OCI-LY3 (cell line): ENCODE data around the gene YPEL3.
"Not testable (repeated sequence)": the region's sequence is repeated elsewhere in the genome, so short reads cannot be mapped to it uniquely, and the experiment has no call there.

Experiments
- H2AFZ ChIP-seq: fragments of 200-600, 300-600 bp; shearing (Covaris generic); 2 replicates; pipeline ENCODE4 v1.6.0; 2014; ENCODE audit warnings: antibody characterized with exemption, low read depth, low read length
- H3K27ac ChIP-seq: fragments of 200-600, 300-600 bp; sonication (generic); 2 replicates; pipeline ENCODE4 v1.5.1; 2014; ENCODE audit warnings: mild to moderate bottlenecking, low read length, moderate library complexity, mixed read lengths
- H3K27me3 ChIP-seq: fragments of 200-600, 300-600 bp; sonication (generic); 2 replicates; pipeline ENCODE4 v1.6.1; 2014; ENCODE audit warnings: low read depth, low read length, mixed read lengths
- H3K36me3 ChIP-seq: fragments of 200-600, 300-600 bp; sonication (generic); replicated peaks from 2 replicates; pipeline ENCODE3; 2014; ENCODE audit warnings: low read depth, low read length, mixed read lengths
- H3K4me1 ChIP-seq: fragments of 300-600, 200-600 bp; sonication (generic); 2 replicates; pipeline ENCODE4 v1.6.1; 2014; ENCODE audit warnings: low read length, mixed read lengths
- H3K4me2 ChIP-seq: fragments of 200-600, 300-600 bp; sonication (generic); 2 replicates; pipeline ENCODE4 v1.6.1; 2014; ENCODE audit warnings: low read length, mixed read lengths
- H3K4me3 ChIP-seq: fragments of 300-600, 200-600 bp; sonication (generic); 2 replicates; pipeline ENCODE4 v1.5.1; 2014; ENCODE audit warnings: antibody characterized with exemption, mild to moderate bottlenecking, low read length, moderate library complexity
- H3K79me2 ChIP-seq: fragments of 300-600, 200-600 bp; shearing (Covaris generic); 2 replicates; pipeline ENCODE4 v1.6.1; 2014; ENCODE audit warnings: mild to moderate bottlenecking, low read length, mixed read lengths
- H3K9ac ChIP-seq: fragments of 300-600, 200-600 bp; shearing (Covaris generic); 2 replicates; pipeline ENCODE4 v1.6.0; 2014; ENCODE audit warnings: mild to moderate bottlenecking, low read length, moderate library complexity
- H3K9me3 ChIP-seq: fragments of 200-600, 300-600 bp; shearing (Covaris generic); 2 replicates; pipeline ENCODE4 v1.6.1; 2014; ENCODE audit warnings: low read length, mixed read lengths; ENCODE audit not compliant: insufficient read depth
- H4K20me1 ChIP-seq: fragments of 200-600, 300-600 bp; sonication (generic); 2 replicates; pipeline ENCODE4 v1.6.1; 2016; ENCODE audit warnings: low read length, mixed read lengths; ENCODE audit not compliant: insufficient read depth
- EZH2phosphoT487 ChIP-seq: fragments of 200-600 bp; shearing (Covaris generic); IDR thresholded peaks from 2 replicates; pipeline ENCODE4 v1.6.1; 2018; ENCODE audit warnings: antibody characterized with exemption, mixed run types, low read depth
- TF ChIP-seq, protein P1 (sequence below): fragments of 200-600, 300-600 bp; sonication (generic); IDR thresholded peaks from 2 replicates; pipeline ENCODE4 v1.5.1; 2014; ENCODE audit warnings: antibody characterized with exemption, low read length, low read depth

YPEL3 gene

DNA sequence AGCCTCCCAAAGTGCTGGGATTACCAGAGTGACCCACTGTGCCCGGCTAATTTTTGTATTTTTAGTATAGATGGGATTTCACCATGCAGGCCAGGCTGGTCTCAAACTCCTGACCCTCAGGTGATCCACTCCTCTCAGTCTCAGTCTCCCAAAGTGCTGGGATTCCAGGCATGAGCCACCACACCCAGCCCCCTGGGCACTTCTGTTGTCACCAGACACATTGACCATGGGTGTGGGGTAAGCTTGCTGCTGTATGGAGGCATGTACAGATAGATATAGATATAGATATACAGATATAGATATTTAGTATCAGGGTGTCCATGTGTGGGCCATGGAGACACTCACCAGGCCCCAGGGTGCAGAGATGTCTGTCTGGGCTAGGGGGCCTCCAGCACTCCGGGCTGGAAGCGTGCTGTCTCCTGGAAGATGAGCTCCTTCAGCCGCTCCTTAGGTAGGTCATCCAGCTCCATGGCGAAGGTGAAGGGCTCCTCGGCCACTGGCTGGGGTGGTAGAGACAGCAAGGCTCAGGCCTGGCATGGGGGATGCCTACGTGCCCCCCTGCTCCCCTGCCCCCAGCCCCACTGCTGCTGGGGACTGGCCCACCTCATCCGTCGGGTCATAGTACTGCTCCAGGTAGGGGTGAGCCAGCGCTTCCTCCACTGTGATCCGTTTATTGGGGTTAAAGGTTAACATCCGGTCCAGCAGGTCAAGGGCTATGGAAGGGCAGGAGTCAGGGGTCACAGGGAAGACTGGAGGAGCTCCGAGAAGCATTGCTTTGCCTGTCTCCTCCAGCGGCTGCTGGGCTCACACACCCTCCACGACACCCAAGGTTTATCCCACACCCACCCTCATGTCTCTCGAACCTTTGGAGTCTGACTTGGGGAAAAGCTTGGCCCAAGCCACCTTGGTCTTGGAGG lies 20.5 kb upstream of the YPEL3 start:
- Histone ChIP-seq H3K36me3 (no peaks in the 10 kb centered on the region), H3K27me3 (no peaks in the 10 kb centered on the region), H3K9me3 (no peaks in the 10 kb centered on the region), H2AFZ (no peak overlapping the region), H3K4me1 (no peaks in the 10 kb centered on the region), H3K9ac (no peak overlapping the region), H4K20me1 (no peaks in the 10 kb centered on the region), H3K4me2 (no peak overlapping the region), H3K79me2 (no peaks in the 10 kb centered on the region), H3K27ac (no peak overlapping the region), H3K4me3 (no peak overlapping the region)
- TF ChIP-seq EZH2phosphoT487: no peak
- TF ChIP-seq, protein P1, sequence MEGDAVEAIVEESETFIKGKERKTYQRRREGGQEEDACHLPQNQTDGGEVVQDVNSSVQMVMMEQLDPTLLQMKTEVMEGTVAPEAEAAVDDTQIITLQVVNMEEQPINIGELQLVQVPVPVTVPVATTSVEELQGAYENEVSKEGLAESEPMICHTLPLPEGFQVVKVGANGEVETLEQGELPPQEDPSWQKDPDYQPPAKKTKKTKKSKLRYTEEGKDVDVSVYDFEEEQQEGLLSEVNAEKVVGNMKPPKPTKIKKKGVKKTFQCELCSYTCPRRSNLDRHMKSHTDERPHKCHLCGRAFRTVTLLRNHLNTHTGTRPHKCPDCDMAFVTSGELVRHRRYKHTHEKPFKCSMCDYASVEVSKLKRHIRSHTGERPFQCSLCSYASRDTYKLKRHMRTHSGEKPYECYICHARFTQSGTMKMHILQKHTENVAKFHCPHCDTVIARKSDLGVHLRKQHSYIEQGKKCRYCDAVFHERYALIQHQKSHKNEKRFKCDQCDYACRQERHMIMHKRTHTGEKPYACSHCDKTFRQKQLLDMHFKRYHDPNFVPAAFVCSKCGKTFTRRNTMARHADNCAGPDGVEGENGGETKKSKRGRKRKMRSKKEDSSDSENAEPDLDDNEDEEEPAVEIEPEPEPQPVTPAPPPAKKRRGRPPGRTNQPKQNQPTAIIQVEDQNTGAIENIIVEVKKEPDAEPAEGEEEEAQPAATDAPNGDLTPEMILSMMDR: no peak

DNA sequence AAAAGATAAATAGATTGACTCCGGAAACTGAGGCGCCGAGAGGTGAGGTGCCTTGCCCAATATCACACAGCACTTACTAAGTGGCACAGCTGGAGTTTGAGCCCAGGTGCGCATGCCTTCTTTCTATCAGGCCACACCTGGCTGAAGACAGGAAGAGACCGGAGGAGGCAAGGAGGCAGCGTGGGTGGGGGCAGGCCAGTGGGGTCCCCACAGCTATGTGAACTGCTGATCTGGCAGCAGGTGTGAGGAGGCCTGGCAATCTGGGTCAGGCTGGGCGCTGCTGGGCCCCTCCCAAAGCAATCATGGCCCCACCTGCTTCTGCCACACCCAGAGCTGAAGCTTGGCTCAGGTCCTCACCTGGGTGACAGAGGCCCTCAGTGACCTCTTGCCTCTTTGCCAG lies 19.2 kb upstream of the YPEL3 start:
- Histone ChIP-seq H3K4me3 (no peak overlapping the region), H3K4me2 (no peak overlapping the region), H3K27ac (no peak overlapping the region), H2AFZ (no peak overlapping the region), H3K36me3 (no peaks in the 10 kb centered on the region), H3K79me2 (no peaks in the 10 kb centered on the region), H3K4me1 (no peaks in the 10 kb centered on the region), H3K9me3 (no peaks in the 10 kb centered on the region), H3K27me3 (no peaks in the 10 kb centered on the region), H3K9ac (no peak overlapping the region), H4K20me1 (no peaks in the 10 kb centered on the region)
- no peak for TF ChIP-seq EZH2phosphoT487
- TF ChIP-seq, protein P1: no peak

DNA sequence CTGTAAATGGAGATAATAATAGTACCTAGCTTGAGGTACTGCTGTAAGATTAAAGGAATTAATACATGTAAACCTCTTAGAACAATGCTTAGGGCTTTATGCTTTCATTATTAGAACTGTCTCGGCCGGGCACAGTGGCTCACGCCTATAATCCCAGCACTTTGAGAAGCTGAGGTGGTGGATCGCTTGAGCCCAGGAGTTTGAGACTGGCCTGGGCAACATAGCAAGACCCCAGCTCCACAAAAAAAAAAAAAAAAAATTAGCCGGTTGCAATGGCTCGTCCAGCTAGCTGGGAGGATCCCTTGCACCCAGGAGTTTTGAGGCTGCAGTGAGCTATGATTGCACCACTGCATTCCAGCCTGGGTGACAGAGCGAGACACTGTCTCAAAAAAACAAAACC lies 18.8 kb upstream of the YPEL3 start:
- H3K27me3 ChIP-seq, H2AFZ ChIP-seq, H3K4me1 ChIP-seq, H3K9ac ChIP-seq, H3K4me2 ChIP-seq, H4K20me1 ChIP-seq, H3K79me2 ChIP-seq, H3K4me3 ChIP-seq, H3K9me3 ChIP-seq, H3K27ac ChIP-seq, H3K36me3 ChIP-seq: not testable (repeated sequence)

DNA sequence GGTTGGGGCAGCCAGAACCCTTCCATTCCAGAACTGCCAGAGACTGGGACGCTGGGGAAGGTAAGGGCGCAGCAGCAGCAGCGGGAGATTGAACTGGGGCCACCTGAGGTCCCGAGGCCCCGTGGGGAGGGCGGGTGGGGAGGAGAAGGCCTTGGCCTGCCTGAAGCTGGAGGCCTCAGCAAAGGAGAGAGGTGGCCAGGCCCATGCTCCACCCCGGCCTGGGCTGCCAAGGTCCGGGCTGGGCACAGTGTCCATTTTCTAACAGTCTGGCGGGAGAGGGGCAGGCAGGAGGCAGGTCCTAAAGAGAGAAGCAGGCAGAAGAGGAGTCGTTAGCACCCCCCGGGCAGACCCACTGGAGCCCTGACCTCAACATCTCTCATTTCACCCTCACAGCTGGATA lies 18.4 kb upstream of the YPEL3 start:
- no peak overlapping the region for H3K4me2 ChIP-seq
- H3K79me2 ChIP-seq: no peaks in the 10 kb centered on the region
- no peak overlapping the region for H3K4me3 ChIP-seq
- no peaks in the 10 kb centered on the region for H4K20me1 ChIP-seq
- H3K36me3 ChIP-seq: no peaks in the 10 kb centered on the region
- no peak overlapping the region for H3K9ac ChIP-seq
- no peaks in the 10 kb centered on the region for H3K9me3 ChIP-seq
- TF ChIP-seq, protein P1: no peak
- TF ChIP-seq EZH2phosphoT487: no peak
- no peak overlapping the region for H2AFZ ChIP-seq
- no peaks in the 10 kb centered on the region for H3K4me1 ChIP-seq
- H3K27me3 ChIP-seq: no peaks in the 10 kb centered on the region
- no peak overlapping the region for H3K27ac ChIP-seq
